ENCODE measurements around the gene B4GALT6. TPM values are rescaled to one million over a fixed set of nuclear protein-coding genes. Genes with fewer than 3 reads are reported as not detected.

The B4GALT6 gene
- total and polyA plus RNA-seq, 2 of the 8 experiments (the other 6 are each of a cell fraction or from before 2014, with no cell fraction given): 6.3 to 41.5 TPM

- no peak overlapping the region for H3K27ac ChIP-seq (ENCODE audit: low read depth, low read length)
- no peak overlapping the region for H3K4ac ChIP-seq (replicated peaks; ENCODE audit: insufficient read length, low read depth, low read length)
- TF ChIP-seq ASH2L (IDR thresholded peaks at IDR 0.05; ENCODE audit: low read length) (no peak), SP2 (IDR thresholded peaks at IDR 0.05; ENCODE audit: low read length) (no peak), RXRA (IDR thresholded peaks at IDR 0.05; ENCODE audit: insufficient read depth, low read depth, low read length) (no peak)
- no peak for DNase-seq (ENCODE audit: low read depth in 1 of 2, low spot score in 2 of 2)
- no peak overlapping the region for H3K4me2 ChIP-seq (ENCODE audit: insufficient read depth in 1 of 2, low read depth in 2 of 2, low read length in 2 of 2)
- no peaks in the 10 kb centered on the region for H3K9me3 ChIP-seq (ENCODE audit: insufficient read depth in 2 of 2, low read depth in 1 of 2, low read length in 1 of 2)
- CTCF ChIA-PET (ENCODE audit: partially characterized antibody): interaction anchor here (1.4 to 2.2 kb wide), 4 partner anchors 14 to 56 kb away, joined by 3 to 8 read pairs (median 6); no protein-coding TSS in a partner anchor
- H3K27me3 ChIP-seq (replicated peaks in 1 of 4; ENCODE audit: control insufficient read depth in 3 of 4, extremely low read depth in 1 of 4, insufficient read depth in 3 of 4, low read length in 3 of 4): no peaks in the 10 kb centered on the region
- H2BK20ac ChIP-seq (ENCODE audit: low read length): no peak overlapping the region
- H4K8ac ChIP-seq (ENCODE audit: extremely low read depth, insufficient read depth, low read length): no peak overlapping the region
- no peak overlapping the region for H2BK120ac ChIP-seq (replicated peaks; ENCODE audit: low read depth, low read length)
- H3K14ac ChIP-seq (ENCODE audit: insufficient read length): no peak overlapping the region
- no peak overlapping the region for H3K9ac ChIP-seq (replicated peaks in 1 of 4; ENCODE audit: extremely low read depth in 1 of 4, low read depth in 3 of 4, low read length in 3 of 4)
- no peak overlapping the region for H2AFZ ChIP-seq (ENCODE audit: low read length)
- 84% methylated on average over 5 of the region's 5 CpGs; no CpG with 5 or more reads in 1 of the 2 experiments for WGBS, 2 experiments (ENCODE audit: extremely low coverage in 1 of 2, insufficient coverage in 1 of 2, insufficient read length in 1 of 2, insufficient replicate concordance in 2 of 2, low coverage in 1 of 2, low lambda C conversion rate in 2 of 2, missing lambda C conversion rate in 1 of 2)
- no peaks in the 10 kb centered on the region for H3K4me1 ChIP-seq (replicated peaks in 1 of 4; ENCODE audit: control insufficient read depth in 3 of 4, insufficient read depth in 4 of 4, low read length in 3 of 4)
- H4K91ac ChIP-seq (replicated peaks; ENCODE audit: insufficient read length, low read length): no peak overlapping the region
- no peak for FAIRE-seq
- peaks cover 0 to 39% of the 10 kb centered on the region in 2 experiments; a peak in 2 of 4 replicates for H3K79me2 ChIP-seq (ENCODE audit: control insufficient read depth in 1 of 2, insufficient read depth in 2 of 2, low read length in 2 of 2)
- H3K4me3 ChIP-seq (ENCODE audit: extremely low read depth in 1 of 4, insufficient read depth in 2 of 4, low read depth in 3 of 4, low read length in 4 of 4): no peak overlapping the region
- no peak overlapping the region for H2BK15ac ChIP-seq (ENCODE audit: low read length)
- H2BK5ac ChIP-seq (ENCODE audit: low read depth, low read length): no peak overlapping the region
- no peaks in the 10 kb centered on the region for H3K23me2 ChIP-seq (ENCODE audit: low read depth, low read length)
- H4K5ac ChIP-seq (ENCODE audit: insufficient read length, low read depth, low read length): no peak overlapping the region
- no peak overlapping the region for H2BK12ac ChIP-seq (ENCODE audit: low read depth, low read length)
- no peak overlapping the region for H3K23ac ChIP-seq (ENCODE audit: insufficient read length)
- H3K56ac ChIP-seq (replicated peaks; ENCODE audit: insufficient read length, low read depth, low read length): no peak overlapping the region
- no peaks in the 10 kb centered on the region for H3K79me1 ChIP-seq (ENCODE audit: low read depth, low read length)
- no peak overlapping the region for H2AK5ac ChIP-seq (ENCODE audit: low read depth, low read length)
- H3K18ac ChIP-seq (ENCODE audit: extremely low read depth, low read length): no peak overlapping the region
- POLR2A ChIA-PET (ENCODE audit: partially characterized antibody): interaction anchor here (0.7 to 1.6 kb wide), 3 partner anchors 14 to 103 kb away, joined by 3 to 4 read pairs (median 3); no protein-coding TSS in a partner anchor
- H4K20me1 ChIP-seq (replicated peaks in 1 of 2; ENCODE audit: control insufficient read depth in 1 of 2, insufficient read depth in 2 of 2, low read length in 2 of 2): no peaks in the 10 kb centered on the region
- H3K36me3 ChIP-seq (ENCODE audit: control insufficient read depth in 2 of 4, insufficient read depth in 4 of 4, low read length in 3 of 4): no peaks in the 10 kb centered on the region; a peak in 2 of 8 replicates
Measured at GRCh38 chr18:31666055-31666454, 18.3 kb downstream of the B4GALT6 start.

Measured in H1 (cell line).